ENCODE measurements around the gene THOC5. TPM values are rescaled to one million over a fixed set of nuclear protein-coding genes. Genes with fewer than 3 reads are reported as not detected.

Gene THOC5
- total and polyA plus RNA-seq, 9 donors: 26.2 to 51.6 (median 33.5) TPM

GRCh38 chr22:29459773-29460172 lies 93.8 kb downstream of the THOC5 start:
- Histone ChIP-seq H3K9me3 (no peaks in the 10 kb centered on the region), H3K36me3 (no peaks in the 10 kb centered on the region), H3K27ac (no peak overlapping the region), H3K27me3 (no peaks in the 10 kb centered on the region), H3K4me3 (no peak overlapping the region), H3K4me1 (ENCODE audit: insufficient read depth) (no peaks in the 10 kb centered on the region)
- intact Hi-C loops (cut with DNase I): no loop called here
- TF ChIP-seq POLR2A (IDR thresholded peaks at IDR 0.05): no peak
- TF ChIP-seq CTCF (IDR thresholded peaks at IDR 0.05): no peak
- no peak for TF ChIP-seq EP300 (IDR thresholded peaks at IDR 0.05)
- DNase-seq: no peak
- WGBS, 3 donors: 69 to 73% (median 73%) methylated on average over 6 to 9 of the region's 9 CpGs

- Histone ChIP-seq H3K27ac (no peak overlapping the region), H3K4me3 (no peak overlapping the region), H3K36me3 (no peaks in the 10 kb centered on the region), H3K9me3 (no peaks in the 10 kb centered on the region), H3K27me3 (no peaks in the 10 kb centered on the region), H3K4me1 (ENCODE audit: insufficient read depth) (peaks cover 2% of the 10 kb centered on the region)
- DNase-seq: no peak
- intact Hi-C loops (cut with DNase I): no loop called here
- TF ChIP-seq EP300 (IDR thresholded peaks at IDR 0.05): no peak
- TF ChIP-seq CTCF (IDR thresholded peaks at IDR 0.05): no peak
- TF ChIP-seq POLR2A (IDR thresholded peaks at IDR 0.05): no peak
Measured at GRCh38 chr22:29458551-29458950, 95.0 kb downstream of the THOC5 start.

DNA sequence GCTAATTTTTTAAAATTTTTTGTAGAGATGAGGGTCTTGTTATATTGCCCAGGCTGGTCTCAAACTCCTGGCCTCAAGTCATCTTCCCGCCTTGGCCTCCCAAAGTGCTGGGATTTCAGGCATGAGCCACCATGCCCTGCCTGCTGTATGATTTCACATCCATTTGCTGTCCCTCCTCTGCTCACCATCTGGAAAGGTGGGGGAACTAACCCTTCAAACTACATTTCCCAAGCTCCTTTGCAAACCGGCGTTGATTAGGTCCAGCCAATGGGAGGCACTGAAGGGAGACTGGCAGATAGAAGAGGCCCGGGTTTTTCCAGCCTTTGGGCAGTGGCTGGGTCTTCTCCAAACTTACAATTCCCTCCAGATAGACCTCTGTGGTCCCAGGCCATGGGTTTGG lies 95.8 kb downstream of the THOC5 start:
- H3K27ac ChIP-seq: no peak overlapping the region
- no peak for TF ChIP-seq EP300 (IDR thresholded peaks at IDR 0.05)
- TF ChIP-seq CTCF (IDR thresholded peaks at IDR 0.05): no peak
- no peak for TF ChIP-seq POLR2A (IDR thresholded peaks at IDR 0.05)
- no peaks in the 10 kb centered on the region for H3K27me3 ChIP-seq
- intact Hi-C loops (cut with DNase I): no loop called here
- H3K4me3 ChIP-seq: no peak overlapping the region
- H3K36me3 ChIP-seq: no peaks in the 10 kb centered on the region
- DNase-seq: no peak
- H3K4me1 ChIP-seq (ENCODE audit: insufficient read depth): peaks cover 2% of the 10 kb centered on the region
- 44 to 52% (median 51%) methylated on average over 4 of the region's 4 CpGs for WGBS, 3 donors
- no peaks in the 10 kb centered on the region for H3K9me3 ChIP-seq

GRCh38 chr22:29456211-29456671 lies 97.3 kb downstream of the THOC5 start:
- TF ChIP-seq CTCF (IDR thresholded peaks at IDR 0.05): no peak
- TF ChIP-seq EP300 (IDR thresholded peaks at IDR 0.05): no peak
- TF ChIP-seq POLR2A (IDR thresholded peaks at IDR 0.05): no peak
- intact Hi-C loops (cut with DNase I): no loop called here
- Histone ChIP-seq H3K27ac (no peak overlapping the region), H3K4me3 (no peak overlapping the region), H3K36me3 (no peaks in the 10 kb centered on the region), H3K4me1 (ENCODE audit: insufficient read depth) (peaks cover 2% of the 10 kb centered on the region), H3K27me3 (no peaks in the 10 kb centered on the region), H3K9me3 (no peaks in the 10 kb centered on the region)
- no peak for DNase-seq
- WGBS, 3 donors: 57 to 62% (median 59%) methylated on average over 9 of the region's 9 CpGs

Other genes with a start within 250 kb of the THOC5 start
- gene GAS2L1, start 247.1 kb downstream of the THOC5 start, total RNA-seq: 10 to 100 TPM in 4 of 7 donors, 1 to 10 TPM in 3; 6.2 to 21.0 (median 12.5) TPM
- 1 to 10 TPM; 2.1 to 9.8 TPM for gene GAS2L1, start 247.1 kb downstream of the THOC5 start, polyA plus RNA-seq
- under 1 TPM in 4 of 7 donors, not detected in 3; 0.22 to 0.53 (median 0.41) TPM for gene RASL10A, start 238.1 kb downstream of the THOC5 start, total RNA-seq
- gene RASL10A, start 238.1 kb downstream of the THOC5 start, polyA plus RNA-seq: under 1 TPM; 0.30 to 0.45 TPM
- gene AP1B1, start 165.2 kb downstream of the THOC5 start, total RNA-seq: 10 to 100 TPM; 19.0 to 54.0 (median 36.8) TPM
- gene AP1B1, start 165.2 kb downstream of the THOC5 start, polyA plus RNA-seq: 10 to 100 TPM; 17.7 to 43.6 TPM
- gene RFPL1, start 115.2 kb downstream of the THOC5 start, total RNA-seq: not detected
- not detected for gene RFPL1, start 115.2 kb downstream of the THOC5 start, polyA plus RNA-seq
- gene NEFH, start 73.5 kb downstream of the THOC5 start, total RNA-seq: 10 to 100 TPM in 5 of 7 donors, 1 to 10 TPM in 2; 2.6 to 30.6 (median 12.4) TPM
- 10 to 100 TPM in 1 of 2 donors, 1 to 10 TPM in 1; 7.2 to 26.6 TPM for gene NEFH, start 73.5 kb downstream of the THOC5 start, polyA plus RNA-seq
- 10 to 100 TPM; 18.0 to 39.6 (median 33.9) TPM for gene NIPSNAP1, start 27.4 kb upstream of the THOC5 start, total RNA-seq
- 10 to 100 TPM; 27.3 to 75.9 TPM for gene NIPSNAP1, start 27.4 kb upstream of the THOC5 start, polyA plus RNA-seq
- 10 to 100 TPM; 14.1 to 51.3 (median 34.5) TPM for gene NF2, start 49.9 kb upstream of the THOC5 start, total RNA-seq
- 10 to 100 TPM in 1 of 2 donors, 1 to 10 TPM in 1; 6.8 to 15.5 TPM for gene NF2, start 49.9 kb upstream of the THOC5 start, polyA plus RNA-seq
- gene CABP7, start 166.2 kb upstream of the THOC5 start, total RNA-seq: under 1 TPM in 2 of 7 donors, not detected in 5; 0.07 to 0.23 TPM
- gene CABP7, start 166.2 kb upstream of the THOC5 start, polyA plus RNA-seq: under 1 TPM in 1 of 2 donors, not detected in 1; 0.04 TPM
- gene ZMAT5, start 213.2 kb upstream of the THOC5 start, total RNA-seq: 10 to 100 TPM; 16.1 to 27.2 (median 22.3) TPM
- gene ZMAT5, start 213.2 kb upstream of the THOC5 start, polyA plus RNA-seq: 10 to 100 TPM in 1 of 2 donors, 1 to 10 TPM in 1; 5.7 to 17.7 TPM
- 10 to 100 TPM; 24.2 to 61.2 (median 49.1) TPM for gene UQCR10, start 213.6 kb upstream of the THOC5 start, total RNA-seq
- 10 to 100 TPM; 78.2 to 93.1 TPM for gene UQCR10, start 213.6 kb upstream of the THOC5 start, polyA plus RNA-seq